Inferior parietal cortex (tissue), 1 donor: ENCODE results near the gene RFT1.
"Not testable (repeated sequence)": the region's sequence is repeated elsewhere in the genome, so short reads cannot be mapped to it uniquely, and the experiment has no call there.

Experiments
- DNase-seq: peaks from one replicate; pipeline ENCODE4 v3.0.0-alpha.2; 2016; ENCODE audit errors: extremely low spot score

The RFT1 gene

DNA sequence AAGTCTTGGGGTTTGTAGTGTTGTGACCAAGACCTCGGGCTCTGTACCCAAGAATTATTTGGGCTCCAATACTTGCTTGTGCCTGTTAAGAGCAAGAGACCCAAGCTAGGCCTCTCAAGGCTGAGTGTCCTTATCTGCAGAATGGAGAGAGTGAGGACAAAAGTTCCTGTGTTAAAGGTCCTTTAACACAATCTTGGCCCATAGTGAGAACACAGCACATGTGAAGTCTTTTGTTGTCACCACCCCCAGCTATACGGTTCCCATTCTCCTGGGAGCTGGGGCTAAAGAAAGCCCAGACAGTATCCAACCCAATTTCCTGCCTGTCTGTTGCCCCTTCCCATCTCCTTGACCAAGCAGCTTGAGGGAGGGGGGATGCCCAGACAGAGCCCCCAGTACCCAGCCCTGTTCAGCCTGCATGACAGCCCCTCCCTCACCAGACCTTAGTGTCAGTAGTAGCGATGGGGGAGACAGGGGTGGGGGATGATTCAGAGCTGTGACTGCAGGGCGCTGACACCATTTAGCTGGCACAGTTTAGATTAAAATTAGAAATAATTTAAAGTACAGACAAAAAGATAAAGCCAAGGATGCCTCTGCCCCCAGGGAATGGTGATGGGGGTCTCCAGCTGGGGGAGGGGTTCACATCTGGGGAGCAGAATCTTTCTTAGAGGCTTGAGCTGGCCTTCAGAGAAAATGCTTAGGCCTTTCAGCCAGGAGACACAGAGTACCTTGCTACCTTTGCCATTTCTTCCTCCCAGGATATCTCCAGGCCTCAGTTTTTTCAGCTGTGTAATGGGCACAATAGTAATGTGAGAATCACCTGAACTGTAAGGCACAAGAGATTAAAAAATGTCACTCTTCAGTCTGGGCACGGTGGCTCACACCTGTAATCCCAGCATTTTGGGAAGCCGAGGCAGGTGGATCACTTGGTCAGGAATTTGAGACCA, 33.5 kb upstream of the RFT1 start:
- DNase-seq: no peak

DNA sequence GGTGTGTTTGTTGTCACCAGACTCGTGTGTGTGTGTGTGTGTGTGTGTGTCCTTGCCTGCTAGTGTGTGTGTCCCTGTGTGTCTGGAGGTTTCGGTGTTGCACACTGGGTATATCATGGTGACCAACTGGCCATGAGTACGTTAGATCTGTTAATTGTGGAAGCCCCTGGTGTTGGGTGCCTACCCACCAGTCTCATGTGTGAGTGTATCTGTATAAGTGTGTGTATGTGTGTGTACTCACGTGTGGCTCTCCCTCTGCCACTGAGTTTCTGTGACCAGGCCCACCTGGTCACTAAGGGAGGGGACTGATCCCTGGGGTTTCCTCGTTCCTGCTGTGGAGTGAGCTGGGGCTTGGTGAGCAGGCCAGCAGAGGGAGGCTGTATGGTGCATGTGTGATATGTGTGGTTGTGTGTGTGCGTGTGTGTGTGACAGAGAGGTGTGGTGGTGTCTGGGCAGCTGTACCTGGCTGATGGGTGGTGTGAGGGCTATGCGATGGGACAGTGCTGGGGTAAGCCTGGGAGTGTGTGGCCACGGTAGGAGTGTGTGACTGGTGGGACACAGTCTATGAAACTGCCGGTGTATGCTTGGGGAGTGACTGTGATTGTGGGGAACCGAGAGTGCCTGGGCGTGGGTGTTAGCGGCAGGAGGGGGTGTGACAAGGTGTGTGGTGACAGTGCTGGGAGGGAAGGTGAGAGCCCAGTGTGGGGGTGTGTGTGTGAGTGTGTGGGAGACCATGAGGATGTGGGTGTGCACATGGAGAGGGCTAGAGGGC, 32.6 kb upstream of the RFT1 start:
- DNase-seq: no peak

DNA sequence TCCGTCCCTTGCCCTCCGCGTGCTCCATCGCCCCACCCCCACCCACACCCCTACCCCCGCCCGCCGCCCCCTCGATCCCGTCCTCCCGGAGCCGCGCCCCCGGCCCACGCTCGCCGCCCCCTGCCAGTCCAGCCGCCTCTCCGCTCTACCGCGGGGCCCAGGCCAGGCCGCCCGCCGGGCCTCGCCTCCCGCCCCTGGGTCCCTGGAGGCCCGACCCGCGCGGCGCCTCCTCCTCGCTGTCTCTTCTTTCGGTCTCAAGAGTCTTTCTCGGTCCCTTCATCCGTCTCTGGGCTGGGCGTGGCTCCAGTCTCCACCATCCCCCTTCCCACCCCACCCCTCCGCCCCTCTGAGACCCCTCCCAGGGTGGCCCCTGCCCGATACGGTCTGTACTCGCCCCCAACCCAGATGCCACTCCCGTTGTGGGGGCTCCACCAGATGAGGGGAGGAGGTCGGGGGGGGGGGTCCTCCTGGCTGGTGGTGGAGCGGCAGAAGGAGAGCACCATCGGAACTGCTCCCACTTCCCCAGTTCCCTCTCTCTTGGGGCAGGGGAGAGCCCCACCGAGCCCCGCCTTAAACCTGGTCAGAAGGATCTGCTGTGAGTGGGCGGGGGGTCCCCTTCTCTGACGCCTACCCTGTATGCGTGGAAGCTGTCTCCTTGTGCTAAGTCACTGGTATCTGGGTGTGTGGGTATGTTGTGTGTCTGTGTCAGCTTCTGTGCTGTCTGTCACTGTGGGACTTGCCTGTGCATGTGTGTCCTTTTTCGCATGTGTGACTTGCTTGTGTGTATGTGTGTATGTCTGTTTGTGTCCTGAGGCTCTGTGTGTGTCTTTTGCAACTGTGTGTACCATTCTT, 31.8 kb upstream of the RFT1 start:
- DNase-seq: no peak

DNA sequence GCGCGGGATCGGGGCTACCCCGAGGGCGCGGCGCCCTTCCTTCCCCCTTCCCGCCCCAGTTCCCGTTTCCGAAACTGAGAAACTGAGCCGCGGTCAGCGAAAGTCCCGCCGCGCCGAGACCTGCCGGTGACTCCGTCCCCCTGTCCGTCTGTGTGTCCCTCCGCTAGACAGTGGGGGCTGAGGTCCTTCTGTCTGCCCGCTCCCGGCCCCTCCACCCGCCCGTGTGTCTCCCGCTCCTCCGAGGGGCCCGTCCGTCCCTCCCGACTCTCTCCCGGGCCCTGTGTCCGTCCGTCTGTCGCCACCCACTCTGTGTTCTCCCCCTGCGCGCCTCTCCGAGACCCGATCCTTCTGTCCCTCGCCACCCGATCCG, 31.2 kb upstream of the RFT1 start:
- DNase-seq: no peak

DNA sequence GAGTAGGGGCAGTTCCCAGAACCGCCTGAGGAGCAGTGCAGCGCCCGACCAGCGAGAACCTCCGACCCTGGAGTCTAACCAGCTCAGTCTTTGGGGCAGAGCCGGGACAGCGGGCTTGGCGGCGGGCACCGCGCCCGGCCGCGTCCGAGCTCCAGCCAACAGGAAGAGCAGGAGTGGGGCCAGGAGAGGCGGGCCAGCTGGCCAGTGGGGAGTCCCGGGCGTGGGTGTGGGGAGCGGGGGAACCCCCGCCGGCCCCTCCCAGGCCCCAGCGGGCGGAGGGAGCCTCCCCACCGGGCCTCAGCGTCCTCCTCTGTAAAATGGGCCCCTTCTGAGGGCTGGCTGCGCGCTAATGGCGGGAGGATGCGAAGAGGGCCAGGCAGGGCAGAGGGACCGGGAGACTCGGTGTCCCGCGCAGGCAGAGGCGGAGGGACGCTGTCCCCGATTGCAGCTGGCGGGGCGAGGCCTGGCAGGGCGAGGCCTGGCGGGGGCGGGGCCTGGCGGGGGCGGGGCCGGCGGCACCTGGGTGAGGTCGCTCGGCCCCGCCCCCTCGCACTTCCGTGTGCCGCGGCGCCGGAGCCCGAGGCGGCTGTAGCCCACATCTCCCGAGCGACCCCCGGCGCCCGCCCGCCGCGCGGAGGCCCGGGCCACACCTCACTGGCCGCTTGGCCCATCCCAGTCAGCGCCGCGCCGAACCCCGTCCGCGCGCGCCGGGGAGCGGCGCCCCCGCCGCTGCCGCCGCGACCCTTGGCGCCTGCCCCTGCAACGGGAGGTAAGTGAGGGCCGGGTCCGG, 30.6 kb upstream of the RFT1 start, which contains the start of gene PRKCD:
TSS of gene PRKCD (plus strand) at position 550 of the 790 bp plus-strand sequence. CDS start 17,214 bp downstream, outside the sequence.
- peak; percentile 53 for DNase-seq

DNA sequence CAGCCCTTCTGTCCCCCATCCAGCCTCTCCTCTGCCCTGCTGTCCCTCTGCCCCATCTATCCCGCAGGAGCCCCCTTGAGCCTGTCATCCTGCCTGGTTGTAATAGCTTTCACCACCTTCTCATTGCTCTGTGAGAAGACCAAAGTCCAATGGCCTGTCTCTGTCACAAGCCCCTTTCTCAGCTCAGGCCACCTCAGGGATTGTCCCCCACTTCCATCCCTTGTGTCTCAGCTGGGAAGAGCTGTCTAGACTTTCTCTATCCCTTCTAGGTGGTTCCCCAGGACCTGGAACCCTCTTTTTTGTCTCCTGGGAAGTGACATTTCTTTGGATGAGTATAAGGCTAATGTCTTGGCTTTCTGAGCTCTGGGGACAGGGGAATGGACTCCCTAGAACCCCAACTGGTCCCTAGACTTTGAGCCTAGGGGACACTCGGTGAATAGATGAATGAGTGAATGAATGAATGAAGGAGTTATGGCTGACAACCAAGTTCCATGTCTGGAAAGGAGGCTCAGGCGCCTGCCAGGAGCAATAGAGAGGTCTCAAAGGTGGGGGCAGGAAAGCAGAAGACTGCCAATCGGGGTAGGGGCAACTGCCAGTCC, 29.9 kb upstream of the RFT1 start:
- no peak for DNase-seq

DNA sequence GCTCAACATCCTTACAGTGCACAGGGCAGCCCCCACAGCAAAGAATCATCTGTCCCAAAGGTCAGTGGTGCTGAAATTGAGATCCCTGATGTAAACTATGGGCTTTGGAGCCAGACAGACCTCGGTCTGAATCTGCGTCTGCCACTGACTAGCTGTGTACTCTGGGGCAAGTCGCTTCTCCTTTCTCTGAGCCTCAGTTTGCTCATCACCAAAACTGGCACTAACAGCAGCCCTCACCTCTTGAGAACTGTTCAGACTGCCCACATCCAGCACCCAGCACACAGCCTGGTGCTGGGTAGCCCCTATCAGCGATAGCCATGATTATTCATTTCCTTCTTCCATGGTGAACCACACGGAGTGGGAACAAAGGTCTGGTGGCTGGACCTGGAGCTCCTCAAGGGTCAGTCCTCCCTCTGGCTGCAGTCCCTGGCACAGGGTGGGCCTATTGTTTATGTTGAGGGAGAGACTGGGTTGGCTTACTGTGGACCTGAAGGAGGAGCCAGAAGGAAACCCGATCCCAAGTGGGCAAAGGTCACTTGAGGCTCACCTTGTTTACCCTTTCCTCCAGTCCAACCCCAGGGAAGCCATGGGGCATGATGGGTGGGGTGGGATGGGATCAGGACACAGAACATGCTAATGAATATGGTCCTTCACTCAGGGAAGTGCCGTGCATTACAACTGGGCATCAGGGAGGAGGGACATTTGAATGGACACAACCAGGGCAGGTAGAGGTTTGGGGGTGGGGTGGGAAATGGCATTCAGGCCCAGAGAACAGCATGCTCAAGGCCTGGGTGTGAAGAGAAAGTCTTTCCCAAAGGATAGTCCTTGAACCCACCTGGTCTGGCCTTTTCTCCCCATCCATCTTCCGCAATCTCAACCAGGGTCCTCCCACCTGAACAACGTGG, 29.2 kb upstream of the RFT1 start:
- no peak for DNase-seq

DNA sequence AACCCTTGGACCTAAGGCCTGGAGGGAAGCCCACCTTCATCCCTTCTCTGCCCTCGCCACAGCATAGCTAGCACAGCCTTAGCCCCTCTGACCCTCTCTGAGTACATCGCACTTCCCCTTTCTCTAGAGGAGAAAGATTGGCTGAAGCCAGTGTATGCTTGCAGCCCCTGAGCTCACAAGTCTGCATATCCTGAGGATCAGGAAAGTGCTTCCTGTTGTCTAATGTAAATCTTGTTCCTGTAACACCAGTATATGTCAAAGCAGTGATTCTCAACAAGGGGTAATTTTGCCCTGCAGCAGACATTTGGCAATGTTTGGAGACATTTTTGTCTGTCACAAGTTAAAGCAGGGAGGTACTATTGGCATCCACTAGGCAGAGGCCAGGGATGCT, 28.5 kb upstream of the RFT1 start:
- no peak for DNase-seq

DNA sequence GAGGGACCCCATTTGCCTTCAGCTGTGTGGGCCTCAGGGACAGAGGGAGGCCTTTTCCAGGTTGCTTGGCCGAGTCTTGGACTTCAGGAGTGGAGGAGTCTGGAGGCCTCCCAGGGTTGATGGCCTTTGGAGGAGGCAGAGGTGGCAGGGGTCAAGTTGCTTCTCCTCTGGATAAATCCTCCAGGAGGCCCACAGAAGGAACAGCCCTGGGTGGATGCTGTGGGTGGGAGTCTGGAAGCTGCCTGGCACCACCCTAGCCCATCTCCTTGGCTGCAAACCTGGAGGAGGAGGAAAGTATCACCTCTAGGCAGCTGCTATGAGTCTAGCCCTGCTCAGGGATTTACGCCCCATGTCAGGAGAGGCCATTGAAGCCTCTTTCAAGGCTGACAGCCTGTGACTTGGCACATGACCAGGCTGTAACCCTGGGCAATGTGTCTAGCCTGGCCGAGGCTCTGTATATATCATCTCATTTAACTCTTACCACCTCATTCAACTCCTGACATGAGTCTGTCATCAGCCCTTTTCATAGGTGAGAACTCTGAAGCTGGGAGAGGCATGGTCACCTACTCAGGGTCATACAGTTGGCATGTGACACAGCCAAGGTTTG, 27.8 kb upstream of the RFT1 start:
- no peak for DNase-seq

DNA sequence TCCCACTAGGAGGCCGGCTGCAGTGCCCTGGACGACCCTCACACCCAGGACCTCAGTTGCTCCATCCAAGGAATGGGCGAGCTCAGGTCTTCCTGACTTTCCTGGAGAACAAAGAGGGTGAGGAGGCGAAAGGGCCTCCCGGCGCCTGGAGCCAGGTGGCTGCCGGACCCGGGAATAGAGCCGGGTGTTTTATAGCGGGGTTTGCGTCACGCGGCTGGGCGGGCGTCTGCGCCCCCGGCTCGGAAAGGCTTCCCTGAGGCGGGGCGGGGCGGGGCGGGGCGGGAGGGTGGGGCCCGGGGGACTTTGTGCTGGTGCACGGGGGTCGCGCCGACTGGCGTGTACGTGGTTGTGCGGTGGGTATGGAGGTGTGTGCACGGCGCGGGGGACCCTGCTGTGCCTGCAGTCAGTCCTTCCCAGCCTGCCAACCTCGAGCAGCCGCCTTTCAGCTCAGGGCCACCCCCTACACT, 26.2 kb upstream of the RFT1 start:
- DNase-seq: no peak

DNA sequence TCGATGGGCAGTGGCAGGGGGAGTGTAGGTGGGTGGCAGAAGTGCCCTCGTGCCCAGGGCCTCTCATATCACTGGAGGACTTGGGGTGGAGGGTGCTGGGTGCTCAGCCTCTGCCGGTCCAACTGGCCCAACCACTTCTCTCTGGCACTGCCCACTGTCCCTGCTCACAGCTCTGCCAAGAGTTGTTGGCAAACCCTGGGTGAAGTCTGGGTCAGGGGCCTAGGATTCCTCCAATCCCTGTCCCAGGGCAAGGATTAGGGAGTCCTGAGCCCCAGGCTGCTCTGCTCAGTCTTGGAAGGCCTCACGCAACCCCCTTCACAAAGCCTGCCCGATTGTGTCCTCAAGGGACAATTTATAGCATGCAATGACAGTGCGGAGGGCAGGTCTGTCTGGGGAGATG, 25.5 kb upstream of the RFT1 start:
- no peak for DNase-seq

DNA sequence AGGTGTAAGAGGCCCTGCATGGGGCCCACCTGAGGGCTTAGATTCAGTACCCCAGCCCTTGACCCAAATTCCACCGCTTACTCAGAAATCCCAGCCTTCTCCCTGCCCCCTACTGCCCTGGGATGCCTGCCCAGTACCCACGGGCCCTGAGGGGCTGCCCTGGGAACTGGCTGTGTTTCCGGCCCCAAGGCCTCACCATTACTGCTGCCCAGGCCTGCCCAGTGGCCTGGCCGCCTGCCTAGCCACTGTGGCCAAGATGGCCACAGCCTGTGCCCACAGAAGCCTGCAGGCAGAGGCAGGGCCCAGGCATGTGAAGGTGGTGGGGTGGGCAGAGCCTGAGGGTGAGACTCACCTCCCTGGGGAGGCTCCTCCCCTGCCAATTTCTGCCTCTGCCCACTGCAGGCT, 24.6 kb upstream of the RFT1 start:
- no peak for DNase-seq

DNA sequence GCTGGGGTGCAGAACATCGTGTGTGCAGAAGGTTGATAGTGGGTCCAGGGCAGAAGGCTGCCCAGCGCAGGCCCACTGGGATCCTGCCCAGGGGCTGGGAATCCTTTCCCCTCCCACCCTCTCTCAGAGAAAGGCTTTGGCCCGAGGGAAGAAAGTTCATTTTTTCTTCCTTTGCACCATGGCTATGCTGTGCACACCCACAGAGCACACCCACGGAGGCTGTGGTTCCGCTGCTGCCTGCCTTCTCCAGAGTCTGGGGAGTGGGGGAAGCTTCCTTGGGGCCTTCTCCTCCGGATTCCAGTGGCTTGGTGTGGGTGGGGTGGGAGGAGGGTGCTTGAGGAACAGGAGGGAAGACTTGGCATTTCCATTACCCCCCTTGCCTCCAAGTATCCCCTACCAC, 23.7 kb upstream of the RFT1 start:
- no peak for DNase-seq

DNA sequence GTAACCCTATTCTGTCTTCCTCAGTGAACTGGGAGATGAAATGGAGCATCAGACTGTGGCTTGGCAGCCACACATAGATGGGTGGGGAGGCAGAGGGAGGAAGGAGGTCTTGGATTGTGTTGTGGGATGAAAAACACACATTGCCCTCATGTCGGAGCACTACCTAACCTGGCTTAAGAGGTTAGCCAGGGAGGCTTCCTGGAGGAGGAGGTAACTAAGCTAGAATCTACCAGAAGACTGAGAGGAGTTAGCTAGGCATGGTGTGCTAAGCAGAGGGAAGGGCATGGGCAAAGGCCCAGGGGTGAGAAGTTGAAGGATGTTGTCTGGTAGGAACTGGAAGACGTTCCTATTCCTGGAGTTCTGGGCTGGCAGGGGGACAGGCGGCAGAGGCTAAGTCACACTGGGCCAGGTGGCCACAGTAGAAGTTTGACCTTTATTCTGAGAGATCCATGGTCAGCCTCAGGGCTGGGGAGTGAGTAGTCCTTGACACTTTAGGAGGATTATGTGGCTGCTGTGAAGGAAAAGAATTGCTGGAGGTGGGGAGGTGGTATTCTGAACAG, 23.1 kb upstream of the RFT1 start:
- no peak for DNase-seq

DNA sequence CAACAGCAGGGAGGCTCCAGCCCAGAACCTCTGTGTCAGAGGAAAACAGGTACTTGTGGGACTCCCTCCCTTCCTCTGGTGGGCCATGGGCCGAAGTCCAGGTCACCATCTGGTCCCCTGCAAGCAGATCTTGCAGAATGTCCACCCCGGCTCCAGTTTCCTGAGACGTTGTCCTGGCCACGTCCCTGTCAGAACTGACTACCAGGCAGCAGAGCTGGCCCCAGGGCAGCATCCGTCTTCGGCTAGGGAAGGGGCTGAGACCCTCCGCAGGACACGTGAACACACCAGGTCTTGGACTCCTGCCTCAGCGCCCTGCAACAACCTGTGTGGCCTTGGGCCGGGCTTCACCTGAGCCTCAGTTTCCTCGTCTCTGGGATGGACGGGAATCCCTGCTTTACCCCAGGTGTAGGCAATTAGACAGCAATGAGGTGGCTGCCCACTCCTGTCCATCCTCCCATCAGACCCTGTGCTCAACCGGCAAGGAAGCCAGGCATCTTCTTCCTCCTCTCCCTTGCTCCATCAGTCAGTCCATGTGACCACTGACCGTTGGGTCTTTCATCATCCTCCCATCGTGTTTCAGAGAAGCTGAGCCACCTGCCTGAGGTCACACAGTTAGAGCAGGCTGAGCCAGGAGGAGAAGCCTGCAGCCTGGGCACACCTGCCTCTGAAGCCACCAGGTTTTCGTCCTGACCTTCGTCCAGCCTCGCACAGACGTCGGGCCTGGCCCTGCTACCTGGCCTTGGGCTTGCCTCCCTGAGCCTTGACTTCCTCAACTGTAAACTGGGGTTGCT, 21.8 kb upstream of the RFT1 start:
- no peak for DNase-seq

DNA sequence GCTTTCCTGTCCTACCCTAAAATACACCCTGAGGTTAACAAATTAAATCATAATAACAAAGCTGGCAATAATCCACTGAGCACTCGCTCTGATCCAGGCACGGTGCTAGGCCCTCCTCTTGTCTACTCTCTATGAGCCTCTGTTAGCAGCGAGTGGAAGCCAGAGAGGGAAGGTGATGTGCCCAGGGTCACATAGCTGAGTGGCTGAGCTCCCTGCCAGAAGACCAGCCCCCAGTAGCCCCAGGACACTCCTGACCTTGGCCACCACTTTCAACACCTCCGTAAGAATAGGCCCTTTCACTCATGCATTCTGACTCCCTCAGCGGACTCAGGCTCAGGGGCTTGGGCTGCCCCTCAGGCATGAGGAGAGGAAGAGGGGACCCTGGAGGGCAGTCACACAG, 21.2 kb upstream of the RFT1 start:
- no peak for DNase-seq

DNA sequence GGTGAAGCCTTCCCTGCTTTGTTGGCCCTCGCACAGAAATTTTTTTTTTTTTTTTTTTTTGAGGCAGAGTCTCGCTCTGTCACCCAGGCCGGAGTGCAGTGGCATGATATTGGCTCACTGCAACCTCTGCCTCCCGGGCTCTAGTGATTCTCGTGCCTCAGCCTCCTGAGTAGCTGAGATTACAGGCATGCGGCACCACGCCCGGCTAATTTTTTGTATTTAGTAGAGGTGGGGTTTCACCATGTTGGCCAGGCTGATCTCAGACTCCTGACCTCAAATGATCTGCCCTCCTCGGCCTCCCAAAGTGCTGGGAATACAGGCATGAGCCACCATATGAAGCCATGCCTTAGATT, 20.8 kb upstream of the RFT1 start:
- not testable (repeated sequence) for DNase-seq
